D341Med (cell line): ENCODE data around the gene REEP6.
"Not testable (repeated sequence)": the region's sequence is repeated elsewhere in the genome, so short reads cannot be mapped to it uniquely, and the experiment has no call there.

Experiments
- DNase-seq: peaks from one replicate; pipeline ENCODE4 v3.0.0; 2012; ENCODE audit warnings: low spot score

REEP6 gene

DNA sequence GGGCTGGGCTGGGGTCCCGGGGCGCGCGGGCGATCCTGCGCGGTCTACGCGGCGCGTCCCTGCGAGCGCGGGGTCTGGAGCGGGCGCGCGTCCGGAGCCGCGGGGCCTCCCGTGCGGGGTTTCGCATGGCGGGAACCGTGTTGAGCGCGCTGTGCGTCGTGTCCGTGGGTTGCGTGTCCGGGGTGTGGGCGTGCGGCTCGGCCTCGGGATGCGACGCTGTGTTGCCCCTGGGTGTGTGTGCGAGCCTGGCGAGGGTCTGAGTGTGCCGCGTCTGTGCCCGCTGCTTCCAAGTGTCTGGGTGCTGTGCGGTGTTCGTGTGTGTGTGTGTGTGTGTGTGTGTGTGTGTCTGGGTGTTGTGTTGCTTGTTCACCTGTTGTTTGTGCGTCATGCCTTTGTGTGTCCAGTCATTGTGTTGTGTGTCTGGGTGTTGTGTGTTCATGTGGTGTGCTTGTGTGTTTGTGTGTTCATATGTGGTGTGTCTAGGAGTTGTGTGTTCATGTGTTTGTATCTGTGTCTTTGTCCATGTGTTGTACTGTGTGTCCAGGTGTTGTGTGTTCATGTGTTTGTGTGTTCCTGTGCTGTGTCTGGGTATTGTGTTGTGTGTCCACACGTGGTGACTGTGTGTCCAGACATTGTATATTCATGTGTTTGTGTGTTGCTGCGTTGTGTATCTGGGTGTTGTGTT lies 33.4 kb downstream of the REEP6 start:
- no peak for DNase-seq

DNA sequence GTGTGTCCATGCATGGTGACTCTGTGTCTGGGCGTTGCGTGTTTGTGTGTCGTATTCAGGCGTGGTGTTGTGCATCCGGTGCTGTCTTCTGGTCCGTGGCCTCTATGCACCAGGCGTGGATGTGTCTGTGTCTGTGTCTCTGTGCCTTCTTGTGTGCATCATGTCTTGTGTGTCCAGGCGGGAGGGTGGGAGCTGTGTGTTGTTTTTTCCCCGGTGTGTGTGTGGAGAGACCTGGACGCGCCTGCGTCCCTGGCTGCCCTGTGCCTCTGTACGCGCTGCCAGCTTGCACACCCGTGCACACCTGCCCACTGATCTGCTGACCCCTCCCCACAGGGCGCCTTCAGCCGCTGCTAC lies 34.0 kb downstream of the REEP6 start:
- DNase-seq: no peak

DNA sequence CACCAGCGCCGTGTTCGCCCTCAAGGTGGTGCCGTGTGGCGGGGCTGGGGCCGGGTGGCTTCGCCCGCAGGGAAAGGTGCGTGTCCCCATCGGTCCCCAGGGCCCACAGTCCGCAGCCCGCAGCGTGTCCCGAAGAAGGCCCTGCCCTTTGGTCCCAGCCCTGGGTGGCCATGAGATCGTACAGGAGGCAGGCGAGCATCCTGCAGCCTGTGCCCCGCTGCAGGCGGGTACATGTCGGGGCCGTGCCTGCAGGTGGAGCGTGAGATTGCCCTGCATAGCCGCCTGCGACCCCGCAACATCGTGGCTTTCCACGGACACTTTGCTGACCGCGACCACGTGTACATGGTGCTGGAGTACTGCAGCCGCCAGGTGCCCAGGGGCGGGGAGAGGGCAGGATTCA lies 34.4 kb downstream of the REEP6 start:
- DNase-seq: no peak

DNA sequence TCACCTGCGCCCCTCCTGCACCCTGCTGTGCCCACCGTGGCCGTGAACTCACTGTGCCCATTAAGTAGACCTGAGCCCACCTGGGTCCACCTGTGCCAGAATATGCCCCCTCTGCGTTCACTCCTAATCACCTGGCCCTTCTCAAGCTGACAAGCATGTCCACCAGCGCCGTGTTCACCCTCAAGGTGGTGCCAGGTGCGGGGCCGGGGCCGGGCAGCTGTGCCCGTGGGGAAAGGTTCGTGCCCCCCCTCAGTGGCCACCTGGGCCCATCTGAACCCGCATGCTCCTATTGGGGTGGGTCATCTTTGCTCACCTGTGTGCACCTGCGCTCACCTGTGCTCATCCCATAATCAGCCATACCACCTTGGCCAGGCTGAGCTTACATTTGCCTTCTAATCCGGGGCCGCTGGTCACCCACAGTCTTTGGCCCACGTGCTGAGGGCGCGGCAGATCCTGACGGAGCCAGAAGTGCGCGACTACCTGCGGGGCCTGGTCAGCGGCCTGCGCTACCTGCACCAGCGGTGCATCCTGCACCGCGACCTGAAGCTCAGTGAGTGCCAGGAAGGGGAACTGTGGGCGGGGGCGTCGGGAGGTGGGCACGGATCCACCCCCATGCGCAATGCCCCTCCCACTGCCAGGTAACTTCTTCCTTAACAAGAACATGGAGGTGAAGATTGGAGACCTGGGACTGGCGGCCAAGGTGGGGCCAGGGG lies 35.2 kb downstream of the REEP6 start:
- no peak for DNase-seq

DNA sequence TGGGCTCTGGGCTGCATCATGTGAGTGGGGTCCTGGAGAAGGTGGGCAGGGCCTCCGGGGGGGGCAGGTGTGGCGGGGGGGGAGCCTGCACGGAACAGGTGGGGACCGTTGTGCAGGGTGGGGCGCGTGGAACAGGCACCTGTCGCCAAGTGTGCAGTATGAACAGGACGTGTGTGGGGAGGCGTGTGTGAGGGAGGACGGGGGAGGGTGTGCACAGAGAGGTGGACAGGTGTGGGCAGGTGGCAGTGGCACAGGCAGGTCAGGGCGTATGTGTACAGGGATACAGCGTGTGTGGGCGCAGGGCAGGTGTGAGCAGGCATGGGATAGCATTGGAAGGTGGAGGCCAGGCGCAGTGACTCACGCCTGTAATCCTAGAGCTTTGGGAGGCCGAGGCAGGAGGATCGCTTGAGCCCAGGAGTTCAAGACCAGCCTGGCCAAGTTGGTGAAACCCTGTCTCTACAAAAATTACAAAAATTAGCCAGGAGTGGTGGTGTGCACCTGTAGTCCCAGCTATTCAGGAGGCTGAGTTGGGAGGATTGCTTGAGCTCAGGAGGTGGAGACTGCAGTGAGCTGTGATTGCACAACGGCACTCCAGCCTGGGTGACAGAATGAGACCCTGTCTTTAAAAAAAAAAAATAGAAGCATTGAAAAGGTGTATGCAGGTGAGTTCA lies 36.1 kb downstream of the REEP6 start:
- no peak for DNase-seq

DNA sequence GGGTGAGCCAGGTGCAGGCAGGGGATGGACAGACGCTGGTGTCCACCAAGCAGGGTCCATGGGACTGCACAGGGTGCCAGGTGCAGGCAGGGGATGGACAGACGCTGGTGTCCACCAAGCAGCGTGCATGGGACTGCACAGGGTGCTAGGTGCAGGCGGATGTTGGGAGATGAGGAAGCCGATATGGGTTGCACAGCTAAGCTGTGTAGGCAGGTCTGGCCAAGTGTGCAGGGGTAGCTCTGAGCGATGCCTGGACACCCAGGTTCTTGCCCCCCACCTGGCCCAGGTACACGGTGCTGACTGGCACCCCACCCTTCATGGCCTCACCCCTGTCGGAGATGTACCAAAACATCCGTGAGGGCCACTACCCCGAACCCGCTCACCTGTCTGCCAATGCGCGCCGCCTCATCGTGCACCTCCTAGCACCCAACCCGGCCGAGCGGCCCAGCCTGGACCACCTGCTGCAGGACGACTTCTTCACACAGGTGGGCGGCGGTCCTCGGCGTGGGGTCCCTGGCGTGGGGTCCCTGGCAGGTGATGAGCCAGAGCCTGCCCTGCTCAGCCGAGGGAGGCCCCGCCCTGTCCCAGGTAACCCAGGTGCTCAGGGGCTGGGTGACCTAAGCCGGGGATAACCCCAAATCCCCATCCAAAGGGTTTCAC lies 36.8 kb downstream of the REEP6 start:
- DNase-seq: no peak

DNA sequence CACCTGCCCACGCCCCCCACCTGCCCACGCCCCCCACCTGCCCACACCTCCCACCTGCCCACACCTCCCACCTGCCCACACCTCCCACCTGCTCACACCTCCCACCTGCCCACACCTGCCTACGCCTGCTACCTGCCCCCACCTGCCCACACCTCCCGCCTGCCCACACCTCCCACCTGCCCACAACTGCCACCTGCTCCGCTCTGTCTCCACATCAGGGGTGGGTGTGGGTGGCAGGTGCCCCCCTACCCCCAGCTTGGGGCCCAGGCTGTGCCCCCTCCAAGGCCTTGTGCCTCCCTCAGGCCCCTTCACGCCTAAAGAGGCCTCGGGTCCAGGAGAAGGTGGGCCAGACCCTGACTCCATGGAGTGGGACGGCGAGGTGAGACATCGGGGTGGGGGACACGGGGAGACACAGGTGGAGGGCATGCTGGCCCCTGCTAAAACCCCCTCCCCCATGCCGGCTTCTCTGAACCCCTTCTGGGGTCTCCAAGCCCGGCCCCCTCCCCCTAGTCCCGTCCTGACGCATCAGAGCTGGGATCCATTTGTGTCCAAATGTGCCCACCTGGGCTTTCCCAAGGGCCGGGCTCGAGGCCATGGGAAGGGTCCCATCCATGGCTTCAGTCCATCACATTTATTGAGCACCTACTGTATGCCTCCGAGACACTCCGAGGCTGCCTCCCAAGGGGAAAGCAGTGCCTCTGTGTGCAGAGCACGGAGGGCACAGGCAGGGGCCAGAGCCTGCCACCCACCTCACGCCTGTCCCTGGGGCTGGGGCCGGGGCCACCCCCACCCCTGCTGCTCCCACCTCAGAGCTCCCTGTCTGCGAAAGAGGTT lies 37.8 kb downstream of the REEP6 start:
- DNase-seq: no peak

DNA sequence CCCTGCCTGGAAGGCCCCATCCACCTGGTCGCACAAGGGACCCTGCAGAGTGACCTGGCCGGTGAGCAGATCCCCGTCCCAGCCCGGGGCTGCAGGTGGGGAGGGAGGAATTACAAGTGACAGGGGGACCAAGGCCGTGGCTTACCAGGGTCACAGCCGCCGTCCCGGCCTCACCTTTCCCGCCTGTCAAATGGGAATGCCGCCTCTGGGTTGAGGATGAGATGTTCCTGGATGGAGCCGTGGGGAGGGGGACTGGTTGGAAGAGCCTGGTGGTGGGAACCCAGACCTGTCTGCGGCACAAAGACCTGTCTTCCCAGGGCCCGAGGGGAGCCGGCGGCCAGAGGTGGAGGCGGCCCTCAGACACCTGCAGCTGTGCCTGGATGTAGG lies 38.4 kb downstream of the REEP6 start:
- DNase-seq: no peak

DNA sequence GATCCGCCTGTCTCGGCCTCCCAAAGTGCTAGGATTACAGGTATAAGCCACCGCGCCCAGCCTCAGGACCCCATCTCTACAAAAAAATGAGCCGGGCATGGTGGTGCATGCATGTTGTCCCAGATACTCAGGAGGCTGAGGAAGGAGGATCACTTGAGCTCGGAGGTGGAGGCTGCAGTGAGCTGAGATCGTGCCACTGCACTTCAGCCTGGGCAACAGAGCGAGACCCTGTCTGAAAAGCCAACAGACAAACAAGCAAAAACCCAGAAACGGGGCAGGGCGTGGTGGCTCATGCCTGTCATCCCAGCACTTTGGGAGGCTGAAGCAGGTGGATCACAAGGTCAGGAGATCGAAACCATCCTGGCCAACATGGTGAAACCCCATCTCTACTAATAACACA lies 39.9 kb downstream of the REEP6 start:
- DNase-seq: not testable (repeated sequence)

DNA sequence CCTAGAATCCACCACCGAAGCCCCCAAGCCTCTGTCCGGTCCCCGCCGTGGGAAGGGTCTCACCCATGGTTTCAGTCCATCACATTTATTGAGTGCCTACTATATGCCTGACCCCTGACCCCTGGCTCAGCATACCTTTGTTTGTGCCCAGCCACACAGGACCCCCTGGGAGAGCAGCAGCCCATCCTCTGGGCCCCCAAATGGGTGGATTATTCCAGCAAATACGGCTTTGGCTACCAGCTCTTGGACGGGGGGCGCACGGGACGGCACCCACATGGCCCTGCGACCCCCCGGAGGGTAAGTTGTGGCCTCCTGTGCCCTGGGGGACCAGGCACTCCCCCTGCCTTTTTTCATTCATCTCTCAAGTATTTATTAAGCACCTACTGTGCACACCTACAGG lies 40.6 kb downstream of the REEP6 start:
- DNase-seq: no peak

DNA sequence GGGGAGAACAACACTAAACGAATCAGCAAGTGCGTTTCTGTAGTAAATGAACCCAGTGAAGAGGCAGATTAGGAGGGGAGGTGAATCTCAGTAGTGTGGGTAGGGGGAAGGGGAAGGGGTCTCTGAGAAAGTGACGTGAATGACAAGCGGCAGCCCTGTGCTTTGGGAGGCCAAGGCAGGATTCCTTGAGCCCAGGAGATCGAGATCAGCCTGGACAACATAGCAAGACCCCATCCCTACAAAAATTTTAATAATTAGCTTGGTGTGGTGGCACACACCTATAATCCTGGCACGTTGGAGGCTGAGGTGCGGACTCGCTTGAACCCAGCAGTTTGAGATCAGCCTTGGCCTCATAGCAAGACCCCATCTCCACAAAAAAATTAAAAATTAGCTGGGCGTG lies 41.0 kb downstream of the REEP6 start:
- no peak for DNase-seq

DNA sequence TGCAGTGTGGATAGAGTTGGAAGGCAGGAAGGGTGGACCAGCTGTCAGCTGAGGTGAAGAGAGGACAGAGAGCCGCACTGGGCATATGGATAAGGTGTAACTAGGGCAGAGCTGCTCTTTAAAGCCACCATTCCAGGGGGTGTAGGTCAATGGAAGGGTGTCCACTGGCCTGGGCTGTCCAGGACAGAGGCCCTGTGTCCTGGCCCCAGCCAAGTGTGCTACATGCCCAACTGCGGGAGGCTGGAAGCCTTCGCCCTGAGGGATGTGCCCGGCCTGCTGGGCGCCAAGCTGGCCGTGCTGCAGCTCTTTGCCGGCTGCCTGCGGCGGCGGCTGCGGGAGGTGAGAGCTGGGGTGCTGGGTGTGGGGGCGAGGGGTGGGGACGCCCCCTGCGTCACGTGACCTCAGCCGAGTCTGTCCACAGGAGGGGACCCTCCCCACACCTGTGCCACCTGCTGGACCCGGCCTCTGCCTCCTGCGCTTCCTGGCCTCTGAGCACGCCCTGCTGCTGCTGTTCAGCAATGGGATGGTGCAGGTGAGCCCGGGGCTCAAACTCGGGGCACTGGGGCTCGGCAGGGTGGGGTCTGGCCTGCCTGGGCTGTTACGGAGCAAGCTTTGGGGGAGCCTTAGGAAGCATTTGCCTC lies 42.6 kb downstream of the REEP6 start:
- DNase-seq: no peak

DNA sequence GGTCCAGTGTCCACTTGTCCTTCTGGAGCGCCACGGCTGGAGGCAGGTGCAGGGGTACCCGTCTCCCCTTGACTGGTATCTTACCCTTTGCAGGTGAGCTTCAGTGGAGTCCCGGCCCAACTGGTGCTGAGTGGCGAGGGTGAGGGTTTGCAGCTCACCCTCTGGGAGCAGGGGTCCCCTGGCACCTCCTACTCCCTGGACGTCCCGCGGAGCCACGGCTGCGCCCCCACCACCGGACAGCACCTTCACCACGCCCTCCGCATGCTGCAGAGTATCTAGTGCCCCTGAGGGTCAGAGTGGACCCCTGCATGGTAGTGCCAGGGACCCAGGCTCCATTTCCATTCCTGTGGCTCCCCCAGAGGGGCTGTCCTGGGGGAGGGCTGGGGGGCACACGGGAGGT lies 44.0 kb downstream of the REEP6 start:
- DNase-seq: no peak

DNA sequence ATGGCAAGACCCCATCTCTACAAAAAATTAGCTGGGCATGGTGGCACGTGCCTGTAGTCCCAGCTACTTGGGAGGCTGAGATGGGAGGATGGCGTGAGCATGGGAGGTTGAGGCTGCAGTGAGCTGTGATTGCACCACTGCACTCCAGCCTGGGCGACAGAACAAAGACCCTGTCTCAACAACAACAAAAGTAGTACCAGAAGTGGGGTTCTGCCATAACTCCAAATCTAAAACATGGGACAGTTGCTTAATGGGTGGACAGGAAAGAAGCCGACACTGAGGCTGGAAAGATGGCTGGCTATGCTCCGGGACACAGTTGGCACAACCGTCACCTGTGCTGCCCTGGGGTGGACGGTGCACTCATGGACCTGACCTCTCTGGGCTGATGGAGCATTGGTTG lies 44.7 kb downstream of the REEP6 start:
- DNase-seq: not testable (repeated sequence)

DNA sequence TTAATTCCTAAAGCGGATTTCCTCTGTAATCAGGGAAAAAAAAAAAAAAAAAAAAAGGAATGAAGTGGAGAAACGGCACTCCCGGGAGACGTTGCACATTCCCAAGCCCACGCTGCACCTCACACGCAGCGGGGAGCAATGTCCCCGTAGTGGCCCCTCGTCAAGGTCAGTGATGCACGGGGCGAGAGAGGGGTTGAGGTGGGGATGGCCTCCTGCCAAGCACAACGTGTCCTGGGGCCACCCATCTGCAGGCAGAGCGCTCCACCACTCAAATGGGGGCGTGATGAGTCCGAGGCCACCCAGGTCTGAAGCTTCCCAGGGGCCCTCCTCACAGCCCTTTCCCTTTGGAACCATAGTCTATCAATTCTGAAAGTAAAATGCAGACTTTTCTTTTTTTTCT lies 48.0 kb downstream of the REEP6 start:
- no peak for DNase-seq

DNA sequence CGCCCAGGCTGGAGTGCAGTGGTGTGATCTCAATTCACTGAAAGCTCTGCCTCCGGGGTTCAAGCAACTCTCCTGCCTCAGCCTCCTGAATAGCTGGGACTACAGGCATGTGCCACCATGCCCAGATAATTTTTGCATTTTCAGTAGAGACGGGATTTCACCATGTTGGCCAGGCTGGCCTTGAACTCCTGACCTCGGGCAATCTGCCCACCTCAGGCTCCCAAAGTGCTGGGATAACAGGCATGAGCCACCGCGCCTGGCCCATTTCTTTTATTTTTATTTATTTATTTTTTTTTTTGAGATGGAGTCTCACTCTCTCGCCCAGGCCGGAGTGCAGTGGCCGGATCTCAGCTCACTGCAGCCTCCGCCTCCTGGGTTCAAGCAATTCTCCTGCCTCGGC lies 48.8 kb downstream of the REEP6 start:
- DNase-seq: not testable (repeated sequence)

DNA sequence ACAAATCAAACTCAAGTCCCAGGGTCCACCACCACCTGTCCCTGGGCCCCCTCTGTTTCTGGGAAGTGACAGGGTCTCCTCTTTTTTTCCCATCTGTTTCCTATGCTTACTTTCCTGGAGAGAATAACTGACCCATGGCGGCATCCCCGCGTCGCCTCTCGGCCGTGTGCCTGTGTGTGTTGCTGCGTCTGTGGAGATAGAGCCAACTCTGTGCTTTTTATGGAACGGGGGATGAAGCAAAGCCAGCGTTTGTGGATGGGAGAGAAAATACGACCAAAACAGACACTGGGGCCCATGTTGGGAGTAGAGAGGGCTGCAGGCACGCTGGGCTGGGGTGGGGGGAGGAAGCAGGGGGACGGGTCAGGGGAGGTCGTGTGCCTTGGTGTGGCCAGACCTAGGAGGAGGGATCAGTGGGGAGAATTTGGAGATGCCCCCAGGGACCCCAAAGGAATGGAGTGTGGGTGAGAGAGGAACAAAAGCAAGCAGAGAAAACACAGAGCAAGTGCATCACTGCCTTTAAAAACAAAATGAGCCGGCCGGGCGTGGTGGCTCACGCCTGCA lies 49.5 kb downstream of the REEP6 start:
- DNase-seq: no peak
